ENCODE measurements around the gene ZNF611.
"Not testable (repeated sequence)": the region's sequence is repeated elsewhere in the genome, so short reads cannot be mapped to it uniquely, and the experiment has no call there.

The ZNF611 gene

GRCh38 chr19:52688335-52688734 is 46.5 kb downstream of the ZNF611 start:
- FAIRE-seq (no peak), DNase-seq (ENCODE audit: insufficient read length, low spot score) (no peak)

DNA sequence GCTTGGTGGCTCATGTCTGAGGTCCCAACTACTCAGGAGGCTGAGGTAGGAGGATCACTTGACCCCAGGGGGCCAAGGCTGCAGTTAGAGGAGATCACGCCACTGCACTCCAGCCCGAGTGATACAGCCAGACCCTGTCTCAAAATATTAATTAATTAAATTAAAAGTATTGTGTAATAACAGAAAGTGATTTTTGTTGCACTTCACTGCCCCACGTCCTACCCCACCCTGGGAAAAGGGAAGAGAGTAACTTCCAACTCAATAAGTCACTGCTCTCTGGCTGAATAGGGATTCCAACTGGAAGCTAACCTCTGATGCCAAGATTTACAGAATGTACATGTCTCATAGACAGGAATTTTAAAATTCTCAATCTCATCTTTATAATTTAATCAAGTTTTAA is 47.2 kb downstream of the ZNF611 start:
- DNase-seq (ENCODE audit: insufficient read length, low spot score): no peak

DNA sequence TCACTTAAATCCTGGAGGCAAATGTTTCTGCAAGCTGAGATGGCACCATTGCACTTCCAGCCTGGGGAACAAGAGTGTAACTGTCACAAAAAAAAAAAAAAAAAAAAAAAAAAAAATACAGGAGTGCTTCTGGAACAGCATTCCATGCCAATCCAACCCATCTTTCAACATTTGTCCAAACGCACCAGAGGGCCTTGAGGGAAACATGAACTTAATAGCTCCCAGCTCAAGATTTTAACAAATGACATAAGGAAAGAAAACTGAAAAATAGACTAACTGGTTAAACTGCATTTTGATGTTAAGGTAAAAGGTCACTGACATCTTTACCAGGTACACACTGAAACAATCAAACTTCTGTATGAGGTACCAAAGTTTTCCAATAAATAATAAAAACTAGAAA is 49.0 kb downstream of the ZNF611 start:
- no peak for FAIRE-seq
- DNase-seq (ENCODE audit: insufficient read length, low spot score): no peak

More for the DNA sequence above, 47.2 kb downstream of the ZNF611 start:
- FAIRE-seq: no peak

DNA sequence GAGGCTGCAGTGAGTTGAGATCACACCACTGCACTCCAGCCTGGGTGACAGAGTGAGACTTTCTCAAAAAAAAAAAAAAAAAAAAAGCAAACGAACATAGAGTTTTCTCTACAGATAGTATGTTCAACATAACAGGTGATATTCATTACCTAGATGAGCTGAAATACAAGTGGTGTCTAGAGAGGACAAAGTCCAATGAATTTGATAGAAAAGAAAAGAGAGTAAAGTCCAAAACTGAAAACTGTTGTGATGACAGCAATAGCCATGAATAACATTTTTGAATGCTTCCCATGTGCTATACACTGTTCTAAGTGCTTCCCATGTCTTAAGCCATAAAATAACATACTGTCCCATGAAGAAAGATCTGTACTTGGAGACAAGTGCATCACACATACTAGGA is 53.6 kb downstream of the ZNF611 start:
- FAIRE-seq; DNase-seq (ENCODE audit: insufficient read length, low spot score): not testable (repeated sequence)

DNA sequence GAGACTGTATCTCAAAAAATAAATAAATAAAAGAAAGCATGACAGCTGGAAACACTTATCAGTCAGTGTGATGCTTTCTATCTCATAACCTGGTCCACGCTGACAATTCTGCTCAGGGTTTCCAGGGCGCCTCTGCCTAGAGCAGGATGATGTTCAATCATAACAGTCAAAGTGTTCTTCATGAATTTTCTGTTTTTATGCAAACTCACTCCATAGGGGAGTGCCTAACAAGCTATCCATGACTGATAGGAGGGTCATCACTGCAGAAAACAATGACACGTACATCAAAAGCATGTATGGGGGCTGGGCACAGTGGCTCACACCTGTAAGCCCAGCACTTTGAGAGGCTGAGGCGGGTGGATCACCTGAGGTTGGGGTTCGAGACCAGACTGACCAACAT is 55.2 kb downstream of the ZNF611 start:
- DNase-seq (ENCODE audit: insufficient read length, low spot score): no peak
- FAIRE-seq: no peak

DNA sequence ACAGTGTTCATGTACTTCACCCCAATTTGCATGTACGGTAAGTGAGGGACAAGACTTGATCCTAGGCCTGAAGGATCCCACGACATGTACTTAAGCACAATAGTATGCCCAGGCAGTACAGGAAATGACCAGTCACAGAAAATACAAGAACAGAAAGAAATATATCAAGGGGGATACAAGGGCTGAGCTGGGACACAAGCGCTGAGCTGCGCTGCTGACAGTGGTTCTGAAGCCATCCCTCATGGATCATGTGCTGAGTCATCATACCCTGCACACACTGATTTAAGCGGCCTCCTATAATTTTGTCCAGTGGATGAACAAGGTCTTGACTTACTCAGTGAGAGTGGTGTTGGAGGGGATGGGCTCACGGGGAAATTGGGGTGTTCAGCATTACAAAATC is 59.6 kb downstream of the ZNF611 start:
- FAIRE-seq: not testable (repeated sequence)

GRCh38 chr19:52673014-52673413 is 61.8 kb downstream of the ZNF611 start:
- FAIRE-seq (no peak), DNase-seq (ENCODE audit: insufficient read length, low spot score) (no peak)

More for the DNA sequence above, 59.6 kb downstream of the ZNF611 start:
- not testable (repeated sequence) for DNase-seq (ENCODE audit: insufficient read length, low spot score)

DNA sequence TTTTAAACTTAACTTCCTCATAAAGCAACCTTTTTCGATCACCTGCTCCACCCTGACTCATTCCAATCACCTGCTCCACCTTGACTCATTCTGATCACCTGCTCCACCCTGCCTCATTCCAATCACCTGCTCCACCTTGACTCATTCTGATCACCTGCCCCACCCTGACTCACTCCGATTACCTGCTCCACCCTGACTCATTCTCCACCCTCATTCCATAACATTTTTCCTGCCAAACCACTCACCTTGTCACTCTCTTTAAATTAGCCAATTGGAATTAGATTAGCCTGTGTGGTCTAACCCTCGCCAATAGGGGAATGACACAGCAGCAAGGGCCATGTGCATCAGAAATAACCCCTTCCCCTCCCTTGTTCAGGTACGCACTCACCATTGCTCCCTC is 64.8 kb downstream of the ZNF611 start:
- no peak for FAIRE-seq
- no peak for DNase-seq (ENCODE audit: insufficient read length, low spot score)

- no peak for DNase-seq (ENCODE audit: insufficient read length, low spot score)
- FAIRE-seq: no peak
Measured at GRCh38 chr19:52669586-52669985, 65.3 kb downstream of the ZNF611 start.

- no peak for FAIRE-seq
- no peak for DNase-seq (ENCODE audit: insufficient read length, low spot score)
Measured at GRCh38 chr19:52667972-52668371, 66.9 kb downstream of the ZNF611 start.

DNA sequence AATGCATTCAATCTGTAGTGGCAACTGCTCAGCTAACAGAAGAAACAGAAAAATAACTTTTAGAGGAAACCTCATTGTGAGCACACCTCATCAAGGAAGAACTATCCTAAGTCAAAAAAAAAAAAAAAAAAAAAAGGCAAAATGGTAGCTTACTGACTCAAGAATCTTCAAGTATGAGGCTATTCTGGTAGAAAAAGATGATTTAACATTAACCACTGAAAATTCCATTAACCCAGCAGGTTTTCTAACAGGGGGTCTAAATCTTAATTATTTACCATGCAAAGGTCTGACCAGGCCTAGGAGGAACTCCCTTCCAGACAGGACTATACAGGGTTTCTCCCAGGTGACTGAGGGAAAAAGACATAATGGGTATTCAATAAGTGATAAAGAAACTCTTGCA is 68.3 kb downstream of the ZNF611 start:
- FAIRE-seq (no peak), DNase-seq (ENCODE audit: insufficient read length, low spot score) (no peak)

GRCh38 chr19:52665529-52665928 is 69.3 kb downstream of the ZNF611 start:
- FAIRE-seq: no peak

GRCh38 chr19:52665027-52665426 is 69.8 kb downstream of the ZNF611 start:
- FAIRE-seq: no peak
- DNase-seq (ENCODE audit: insufficient read length, low spot score): no peak

More at GRCh38 chr19:52665529-52665928, 69.3 kb downstream of the ZNF611 start:
- DNase-seq (ENCODE audit: insufficient read length, low spot score): no peak

GRCh38 chr19:52664461-52664860 is 70.4 kb downstream of the ZNF611 start:
- DNase-seq (ENCODE audit: insufficient read length, low spot score): no peak
- no peak for FAIRE-seq

DNA sequence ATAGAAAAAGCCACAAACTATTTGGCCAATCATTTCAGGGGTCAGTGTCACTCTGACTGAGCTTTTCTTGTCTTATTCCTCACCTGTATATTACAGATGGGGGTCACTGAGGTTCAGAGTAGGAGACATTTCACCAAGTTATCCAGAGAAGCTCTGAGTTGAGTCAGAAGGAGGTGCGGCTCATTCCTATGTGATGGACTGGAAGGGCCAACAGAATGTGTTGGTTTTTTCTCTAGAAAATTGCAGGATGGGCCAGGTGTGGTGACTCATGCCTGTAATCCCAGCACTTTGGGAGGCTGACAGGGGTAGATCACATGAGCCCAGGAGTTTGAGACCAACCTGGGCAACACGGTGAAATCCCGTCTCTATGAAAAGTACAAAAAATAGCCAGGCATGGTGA is 72.2 kb downstream of the ZNF611 start:
- no peak for FAIRE-seq
- DNase-seq (ENCODE audit: insufficient read length, low spot score): no peak

DNA sequence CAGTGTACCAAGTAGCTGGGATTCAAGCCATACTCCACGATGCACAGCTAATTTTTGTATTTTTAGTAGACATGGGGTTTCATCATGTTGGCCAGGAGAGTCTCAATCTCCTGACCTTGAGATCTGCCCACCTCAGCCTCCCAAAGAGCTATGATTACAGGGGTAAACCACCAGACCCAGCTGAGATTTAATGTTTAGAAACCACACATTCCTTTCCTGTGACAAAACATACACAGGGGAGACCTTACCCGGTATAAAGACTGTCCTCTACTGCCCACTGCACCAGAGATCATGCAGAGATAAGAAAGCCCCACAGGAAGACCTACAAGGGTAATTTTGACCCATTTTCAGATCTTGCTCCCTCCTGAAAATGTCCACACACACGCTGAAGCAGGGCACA is 73.9 kb downstream of the ZNF611 start:
- DNase-seq (ENCODE audit: insufficient read length, low spot score) (no peak), FAIRE-seq (no peak)

- no peak for DNase-seq (ENCODE audit: insufficient read length, low spot score)
- no peak for FAIRE-seq
Measured at GRCh38 chr19:52659013-52659412, 75.8 kb downstream of the ZNF611 start.

GRCh38 chr19:52658595-52658994 is 76.2 kb downstream of the ZNF611 start:
- FAIRE-seq: no peak
- DNase-seq (ENCODE audit: insufficient read length, low spot score): no peak

- DNase-seq (ENCODE audit: insufficient read length, low spot score): no peak
- FAIRE-seq: no peak
Measured at GRCh38 chr19:52653161-52653560, 81.7 kb downstream of the ZNF611 start.

Data from GM19239 (cell line).